ENCODE results near the gene VEGFB.

- TF ChIP-seq, protein P1, sequence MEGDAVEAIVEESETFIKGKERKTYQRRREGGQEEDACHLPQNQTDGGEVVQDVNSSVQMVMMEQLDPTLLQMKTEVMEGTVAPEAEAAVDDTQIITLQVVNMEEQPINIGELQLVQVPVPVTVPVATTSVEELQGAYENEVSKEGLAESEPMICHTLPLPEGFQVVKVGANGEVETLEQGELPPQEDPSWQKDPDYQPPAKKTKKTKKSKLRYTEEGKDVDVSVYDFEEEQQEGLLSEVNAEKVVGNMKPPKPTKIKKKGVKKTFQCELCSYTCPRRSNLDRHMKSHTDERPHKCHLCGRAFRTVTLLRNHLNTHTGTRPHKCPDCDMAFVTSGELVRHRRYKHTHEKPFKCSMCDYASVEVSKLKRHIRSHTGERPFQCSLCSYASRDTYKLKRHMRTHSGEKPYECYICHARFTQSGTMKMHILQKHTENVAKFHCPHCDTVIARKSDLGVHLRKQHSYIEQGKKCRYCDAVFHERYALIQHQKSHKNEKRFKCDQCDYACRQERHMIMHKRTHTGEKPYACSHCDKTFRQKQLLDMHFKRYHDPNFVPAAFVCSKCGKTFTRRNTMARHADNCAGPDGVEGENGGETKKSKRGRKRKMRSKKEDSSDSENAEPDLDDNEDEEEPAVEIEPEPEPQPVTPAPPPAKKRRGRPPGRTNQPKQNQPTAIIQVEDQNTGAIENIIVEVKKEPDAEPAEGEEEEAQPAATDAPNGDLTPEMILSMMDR (conservative IDR thresholded peaks at IDR 0.05; ENCODE audit: low read depth, low read length) = 0 out of 2 replicates have a peak, but pooled peaks have one; percentile 1
- TF ChIP-seq POLR2A (IDR thresholded peaks at IDR 0.05; ENCODE audit: low read depth, low read length) (peak; percentile 72; the same call in 1 of the 2 replicates), RAD21 (IDR thresholded peaks at IDR 0.05; ENCODE audit: low read length) (no peak), SMC3 (IDR thresholded peaks at IDR 0.05; ENCODE audit: low read depth, low read length) (no peak), BHLHE40 (IDR thresholded peaks at IDR 0.05; ENCODE audit: low read depth, low read length) (0 out of 2 replicates have a peak, but pooled peaks have one; percentile 35), CEBPB (IDR thresholded peaks at IDR 0.05; ENCODE audit: low read depth, low read length) (no peak), RFX5 (IDR thresholded peaks at IDR 0.05; ENCODE audit: low read depth, low read length) (no peak), MAFK (IDR thresholded peaks at IDR 0.05; ENCODE audit: low read depth, low read length) (no peak), FOS (IDR thresholded peaks at IDR 0.05; ENCODE audit: low read depth, low read length) (no peak)
- TF ChIP-seq, protein P2, sequence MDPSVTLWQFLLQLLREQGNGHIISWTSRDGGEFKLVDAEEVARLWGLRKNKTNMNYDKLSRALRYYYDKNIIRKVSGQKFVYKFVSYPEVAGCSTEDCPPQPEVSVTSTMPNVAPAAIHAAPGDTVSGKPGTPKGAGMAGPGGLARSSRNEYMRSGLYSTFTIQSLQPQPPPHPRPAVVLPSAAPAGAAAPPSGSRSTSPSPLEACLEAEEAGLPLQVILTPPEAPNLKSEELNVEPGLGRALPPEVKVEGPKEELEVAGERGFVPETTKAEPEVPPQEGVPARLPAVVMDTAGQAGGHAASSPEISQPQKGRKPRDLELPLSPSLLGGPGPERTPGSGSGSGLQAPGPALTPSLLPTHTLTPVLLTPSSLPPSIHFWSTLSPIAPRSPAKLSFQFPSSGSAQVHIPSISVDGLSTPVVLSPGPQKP (IDR thresholded peaks at IDR 0.05; ENCODE audit: borderline replicate concordance, low read depth, low read length) = no peak
Observed at GRCh38 chr11:64246871-64247728, 12.7 kb downstream of the VEGFB start, which contains the start of gene PPP1R14B.
